Stromal cell of bone marrow (primary cell): Measurements from ENCODE around the gene ZNF615.
"Not testable (repeated sequence)": the region's sequence is repeated elsewhere in the genome, so short reads cannot be mapped to it uniquely, and the experiment has no call there.

ENCODE experiments used
- DNase-seq: peaks from one replicate; pipeline ENCODE4 v3.0.0-alpha.2; 2012; ENCODE audit warnings: low read depth

ZNF615 gene

GRCh38 chr19:52007806-52008557, at the start of gene ZNF615:
TSS of gene ZNF615 (minus strand) at chr19:52008211. CDS start at chr19:52003711, 4,500 bp downstream.
- DNase-seq, result peak; percentile 77

- DNase-seq, result not testable (repeated sequence)
Measured at GRCh38 chr19:52056480-52056879, 48.5 kb upstream of the ZNF615 start.

- DNase-seq, result not testable (repeated sequence)
Measured at GRCh38 chr19:52051736-52052135, 43.7 kb upstream of the ZNF615 start.

- DNase-seq, result peak; percentile 92
Measured at GRCh38 chr19:52048555-52049501, 40.8 kb upstream of the ZNF615 start, which contains the start of gene ZNF432. TSS of gene ZNF432 (minus strand) at chr19:52048838. CDS start at chr19:52046868, 1,970 bp downstream.

- DNase-seq, result no peak
Measured at GRCh38 chr19:52039169-52039568, 31.2 kb upstream of the ZNF615 start.

GRCh38 chr19:52034051-52034728, 26.2 kb upstream of the ZNF615 start:
- DNase-seq, result no peak

GRCh38 chr19:52028780-52029123, 20.7 kb upstream of the ZNF615 start:
- no peak for DNase-seq

- DNase-seq, result peak; percentile 83
Measured at GRCh38 chr19:52028027-52028779, 20.2 kb upstream of the ZNF615 start, which contains the start of gene ZNF614. TSS of gene ZNF614 (minus strand) at chr19:52028379. CDS start at chr19:52025745, 2,634 bp downstream.

GRCh38 chr19:52026255-52026990, 18.4 kb upstream of the ZNF615 start:
- DNase-seq, result not testable (repeated sequence)

- not testable (repeated sequence) for DNase-seq
Measured at GRCh38 chr19:52024478-52024877, 16.5 kb upstream of the ZNF615 start.

- no peak for DNase-seq
Measured at GRCh38 chr19:52022193-52022592, 14.2 kb upstream of the ZNF615 start.

GRCh38 chr19:52020506-52020905, 12.5 kb upstream of the ZNF615 start:
- no peak for DNase-seq

GRCh38 chr19:52010674-52011073, 2.7 kb upstream of the ZNF615 start:
- DNase-seq, result no peak

GRCh38 chr19:52007451-52007805, 583 bp downstream of the ZNF615 start:
- no peak for DNase-seq

- no peak for DNase-seq
Measured at GRCh38 chr19:51994048-51994644, 13.9 kb downstream of the ZNF615 start.

- DNase-seq, result no peak
Measured at GRCh38 chr19:51993422-51993821, 14.6 kb downstream of the ZNF615 start.

GRCh38 chr19:51986309-51987291, 21.4 kb downstream of the ZNF615 start, which contains the start of gene ZNF350:
TSS of gene ZNF350 (minus strand) at chr19:51986840. CDS start at chr19:51974360, 12,480 bp downstream.
- peak; percentile 94 for DNase-seq

GRCh38 chr19:51983361-51983760, 24.6 kb downstream of the ZNF615 start:
- DNase-seq, result no peak

GRCh38 chr19:51980926-51981325, 27.1 kb downstream of the ZNF615 start:
- DNase-seq, result not testable (repeated sequence)
